PC-3 (cell line): Measurements from ENCODE around the gene TUT1. TPM values are rescaled to one million over a fixed set of nuclear protein-coding genes. Genes with fewer than 3 reads are reported as not detected.

Source experiments
- ATAC-seq: fragments of 200-7000 bp; cut with Tn5 transposase; 2 replicates; pipeline ENCODE4 v1.9.1; 2020; ENCODE audit warnings: mild to moderate bottlenecking, moderate library complexity
- BruUV-seq: library from RNA; stranded (reverse); fragments of 400-500 nt; replicated peaks from 2 replicates; lab custom pipeline; 2021; lab: Mats Ljungman, UMichigan
- CTCF ChIA-PET: fragments of 300-600 bp; sonication (Branson Sonifier 250); formaldehyde crosslinking; loops from one replicate; lab custom pipeline; 2022; ENCODE audit warnings: antibody characterized with exemption; lab: Charles Lee
- POLR2A ChIA-PET: fragments of 300-600 bp; sonication (Branson Sonifier 250); formaldehyde crosslinking; loops from one replicate; lab custom pipeline; 2022; ENCODE audit warnings: antibody characterized with exemption; ENCODE audit not compliant: unreplicated experiment; lab: Charles Lee
- DNase-seq: peaks from one replicate; pipeline ENCODE4 v3.0.0-alpha.2; 2015
- H2AFZ ChIP-seq: fragments of 300-600 bp; sonication (generic); 2 replicates; pipeline ENCODE4 v1.6.0; 2016; ENCODE audit warnings: antibody characterized with exemption, low read length
- H3F3A ChIP-seq: fragments of 300-600 bp; sonication (generic); one replicate; pipeline ENCODE4 v1.6.0; 2017; ENCODE audit warnings: antibody characterized with exemption, low read length, control low read depth, mild to moderate bottlenecking; ENCODE audit not compliant: unreplicated experiment
- H3K27ac ChIP-seq: fragments of 300-600 bp; sonication (generic); 2 replicates; pipeline ENCODE4 v1.5.1; 2016; ENCODE audit warnings: mild to moderate bottlenecking, low read length
- H3K27me3 ChIP-seq: fragments of 300-600 bp; sonication (generic); 2 replicates; pipeline ENCODE4 v1.6.1; 2016; ENCODE audit warnings: low read length, mixed read lengths
- H3K36me3 ChIP-seq: fragments of 300-600 bp; sonication (generic); 2 replicates; pipeline ENCODE4 v1.6.1; 2016; ENCODE audit warnings: low read depth, mixed run types, low read length, mixed read lengths
- H3K4me1 ChIP-seq: fragments of 300-600 bp; sonication (generic); 2 replicates; pipeline ENCODE4 v1.5.1; 2016; ENCODE audit warnings: low read length; ENCODE audit not compliant: insufficient read depth
- H3K4me2 ChIP-seq: fragments of 300-600 bp; sonication (generic); 2 replicates; pipeline ENCODE4 v1.6.0; 2016; ENCODE audit warnings: low read length
- H3K4me3 ChIP-seq: fragments of 300-600 bp; sonication (generic); 2 replicates; pipeline ENCODE4 v1.5.1; 2016; ENCODE audit warnings: mild to moderate bottlenecking, low read length, mixed read lengths
- H3K79me2 ChIP-seq: fragments of 300-600 bp; sonication (generic); 2 replicates; pipeline ENCODE4 v1.6.1; 2017; ENCODE audit warnings: low read length, mixed read lengths
- H3K9ac ChIP-seq: fragments of 300-600 bp; sonication (generic); 2 replicates; pipeline ENCODE4 v1.6.0; 2016; ENCODE audit warnings: mild to moderate bottlenecking, low read length
- H3K9me2 ChIP-seq: fragments of 300-600 bp; sonication (generic); replicated peaks from 2 replicates; pipeline ENCODE4 v1.6.1; 2016; ENCODE audit warnings: mixed run types, low read length, mixed read lengths
- H3K9me3 ChIP-seq: fragments of 300-600 bp; sonication (generic); 2 replicates; pipeline ENCODE4 v1.6.1; 2016; ENCODE audit warnings: low read length, mixed read lengths
- H4K20me1 ChIP-seq: fragments of 300-600 bp; sonication (generic); 2 replicates; pipeline ENCODE4 v1.6.1; 2016; ENCODE audit warnings: low read length, mixed read lengths
- CTCF ChIP-seq: fragments of 300-600 bp; sonication (generic); conservative IDR thresholded peaks from 2 replicates; pipeline ENCODE4 v1.5.1; 2017; ENCODE audit warnings: antibody characterized with exemption, low read depth, mild to moderate bottlenecking, low read length
- EZH2 ChIP-seq: fragments of 300-600 bp; sonication (generic); IDR thresholded peaks from one replicate; pipeline ENCODE4 v1.6.1; 2017; ENCODE audit warnings: antibody characterized with exemption, mild to moderate bottlenecking, low read length; ENCODE audit not compliant: unreplicated experiment
- EZH2phosphoT487 ChIP-seq: fragments of 300-600 bp; sonication (generic); IDR thresholded peaks from 2 replicates; pipeline ENCODE4 v1.6.1; 2018; ENCODE audit warnings: mild to moderate bottlenecking, antibody characterized with exemption, low read length, borderline replicate concordance
- intact Hi-C: fragments of 100-400 bp; cut with micrococcal nuclease; formaldehyde crosslinking; loops from 2 replicates; pipeline ENCODE4 v1.9.0; 2023
- total RNA-seq: library from RNA; depleted of rRNA; stranded (reverse); fragments of >200 nt; gene quantifications from 2 replicates; pipeline ENCODE4 v1.2.3, GENCODE V29; 2014

The TUT1 gene
- total RNA-seq, 1 experiment from 2014 or later: 17.8 TPM

- TF ChIP-seq EZH2phosphoT487 (no peak), EZH2 (no peak), CTCF (no peak)
- ChIA-PET POLR2A (no interaction called here), CTCF (no interaction called here)
- intact Hi-C loops: loop anchor here (5.0 kb wide), 1 partner anchor 69 kb away; the partner anchor contains the start of genes LBHD1 and UQCC3
- Histone ChIP-seq H3K9me3 (no peaks in the 10 kb centered on the region), H3K9me2 (no peaks in the 10 kb centered on the region), H3K79me2 (peaks cover 36% of the 10 kb centered on the region), H3K4me2 (no peak overlapping the region), H3K9ac (no peak overlapping the region), H3K4me1 (peaks cover 21% of the 10 kb centered on the region), H3K36me3 (peaks cover 14% of the 10 kb centered on the region), H4K20me1 (no peaks in the 10 kb centered on the region), H2AFZ (no peak overlapping the region), H3K27ac (no peak overlapping the region), H3K27me3 (no peaks in the 10 kb centered on the region), H3K4me3 (no peak overlapping the region), H3F3A (no peaks in the 10 kb centered on the region)
- no peak for DNase-seq
- no peak for ATAC-seq
- BruUV-seq: no TSS peak
Measured at GRCh38 chr11:62603072-62603408, 11.7 kb upstream of the TUT1 start.

- H2AFZ ChIP-seq: peak overlapping the region; percentile 98
Measured at GRCh38 chr11:62602141-62603071, 11.1 kb upstream of the TUT1 start.

More at GRCh38 chr11:62602141-62603071, 11.1 kb upstream of the TUT1 start:
- Histone ChIP-seq H3K9me3 (no peaks in the 10 kb centered on the region), H4K20me1 (no peaks in the 10 kb centered on the region), H3K4me2 (peak overlapping the region; percentile 99), H3K79me2 (peaks cover 42% of the 10 kb centered on the region), H3K4me1 (peaks cover 21% of the 10 kb centered on the region), H3K9me2 (no peaks in the 10 kb centered on the region), H3K36me3 (peaks cover 20% of the 10 kb centered on the region), H3K9ac (peak overlapping the region; percentile 98), H3K27me3 (no peaks in the 10 kb centered on the region), H3K27ac (peak overlapping the region; percentile 49), H3K4me3 (peak overlapping the region; percentile 93), H3F3A (no peaks in the 10 kb centered on the region)
- TF ChIP-seq EZH2 (no peak), EZH2phosphoT487 (no peak), CTCF (no peak)
- DNase-seq (peak; percentile 76), ATAC-seq (peak; percentile 62)
- ChIA-PET CTCF (interaction anchor here (0.7 to 1.7 kb wide), 3 partner anchors 11 to 178 kb away, joined by 3 to 7 read pairs (median 4); partner anchors contain the start of gene ROM1), POLR2A (interaction anchor here (1.0 to 1.7 kb wide), 4 partner anchors 11 to 239 kb away, joined by 5 to 29 read pairs (median 6); partner anchors contain the start of genes C11orf98, CSKMT, EEF1G and TUT1)
- intact Hi-C loops: loop anchor here (5.0 kb wide), 1 partner anchor 70 kb away; the partner anchor contains the start of genes LBHD1 and UQCC3
- no TSS peak for BruUV-seq
